Umbilical cord (tissue), 2 donors: ENCODE results near the gene VEGFA. TPM values are rescaled to one million over a fixed set of nuclear protein-coding genes. Genes with fewer than 3 reads are reported as not detected.

Experiments used
- DNase-seq: peaks from one replicate; pipeline ENCODE4 v3.0.0-alpha.2; 2015; ENCODE audit warnings: low spot score
- total RNA-seq: library from RNA; depleted of rRNA; stranded (reverse); fragments of >200 nt; gene quantifications from one replicate; pipeline ENCODE4 v1.2.3, GENCODE V29; 2014; ENCODE audit warnings: low replicate concordance; ENCODE audit not compliant: insufficient read depth

Gene VEGFA
- total RNA-seq: 210 TPM

DNA sequence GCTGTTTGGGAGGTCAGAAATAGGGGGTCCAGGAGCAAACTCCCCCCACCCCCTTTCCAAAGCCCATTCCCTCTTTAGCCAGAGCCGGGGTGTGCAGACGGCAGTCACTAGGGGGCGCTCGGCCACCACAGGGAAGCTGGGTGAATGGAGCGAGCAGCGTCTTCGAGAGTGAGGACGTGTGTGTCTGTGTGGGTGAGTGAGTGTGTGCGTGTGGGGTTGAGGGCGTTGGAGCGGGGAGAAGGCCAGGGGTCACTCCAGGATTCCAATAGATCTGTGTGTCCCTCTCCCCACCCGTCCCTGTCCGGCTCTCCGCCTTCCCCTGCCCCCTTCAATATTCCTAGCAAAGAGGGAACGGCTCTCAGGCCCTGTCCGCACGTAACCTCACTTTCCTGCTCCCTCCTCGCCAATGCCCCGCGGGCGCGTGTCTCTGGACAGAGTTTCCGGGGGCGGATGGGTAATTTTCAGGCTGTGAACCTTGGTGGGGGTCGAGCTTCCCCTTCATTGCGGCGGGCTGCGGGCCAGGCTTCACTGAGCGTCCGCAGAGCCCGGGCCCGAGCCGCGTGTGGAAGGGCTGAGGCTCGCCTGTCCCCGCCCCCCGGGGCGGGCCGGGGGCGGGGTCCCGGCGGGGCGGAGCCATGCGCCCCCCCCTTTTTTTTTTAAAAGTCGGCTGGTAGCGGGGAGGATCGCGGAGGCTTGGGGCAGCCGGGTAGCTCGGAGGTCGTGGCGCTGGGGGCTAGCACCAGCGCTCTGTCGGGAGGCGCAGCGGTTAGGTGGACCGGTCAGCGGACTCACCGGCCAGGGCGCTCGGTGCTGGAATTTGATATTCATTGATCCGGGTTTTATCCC lies at the start of gene VEGFA:
Gene VEGFA (plus strand): TSS at position 686 of the 846 bp plus-strand sequence.
- DNase-seq: peak; percentile 95

DNA sequence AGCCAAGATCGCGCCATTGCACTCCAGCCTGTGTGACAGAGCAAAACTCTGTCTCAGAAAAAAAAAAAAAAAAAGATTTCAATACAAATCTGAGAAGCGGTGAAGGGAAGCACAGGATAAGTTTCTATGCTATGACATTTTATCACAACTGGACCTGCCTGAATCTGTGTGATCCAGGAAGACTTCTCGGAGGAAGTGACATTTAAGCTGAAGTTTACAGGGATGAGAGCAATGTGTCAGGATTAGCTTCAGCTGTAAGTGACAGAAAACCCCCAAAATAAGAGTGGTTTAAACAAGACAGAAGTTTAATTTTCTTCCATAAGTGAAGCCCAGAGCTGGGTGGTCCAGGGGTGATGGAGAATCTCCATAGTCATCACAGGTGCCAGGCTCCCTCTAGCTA lies 49.0 kb upstream of the VEGFA start:
- no peak for DNase-seq

GRCh38 chr6:43722920-43723545 lies 47.0 kb upstream of the VEGFA start:
- DNase-seq: no peak

DNA sequence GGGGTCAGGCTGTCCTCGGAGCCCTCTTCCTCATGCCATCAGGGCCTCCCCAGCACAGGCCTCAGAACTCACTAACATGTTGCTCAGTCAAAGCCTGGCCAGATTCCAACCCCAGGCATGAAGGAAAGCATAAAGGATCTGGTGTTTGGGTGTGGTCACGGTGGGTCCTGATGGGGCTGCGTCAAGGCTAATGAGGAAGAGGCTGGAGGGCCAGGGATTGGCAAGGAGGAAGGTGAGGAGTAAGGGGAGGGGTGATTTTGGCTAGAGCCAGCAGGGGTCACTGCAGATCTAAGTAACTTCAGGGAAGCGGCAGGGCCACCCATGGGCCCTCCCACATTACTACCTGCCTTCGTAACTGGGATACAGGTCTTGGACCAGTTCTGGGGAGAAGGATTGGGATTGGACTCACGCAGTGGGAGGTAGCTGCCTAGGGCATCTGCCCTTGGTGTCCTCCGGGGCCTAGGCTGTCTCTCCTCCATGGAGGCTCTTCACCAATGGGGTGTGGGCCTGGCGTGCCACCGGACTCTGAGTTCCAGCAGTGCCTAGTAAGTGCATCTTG lies 46.2 kb upstream of the VEGFA start:
- DNase-seq: peak; percentile 78

GRCh38 chr6:43724354-43724753 lies 45.7 kb upstream of the VEGFA start:
- no peak for DNase-seq

- peak; percentile 74 for DNase-seq
Measured at GRCh38 chr6:43724914-43725642, 44.9 kb upstream of the VEGFA start.

- no peak for DNase-seq
Measured at GRCh38 chr6:43725643-43726580, 44.1 kb upstream of the VEGFA start.

GRCh38 chr6:43727634-43728033 lies 42.4 kb upstream of the VEGFA start:
- no peak for DNase-seq

DNA sequence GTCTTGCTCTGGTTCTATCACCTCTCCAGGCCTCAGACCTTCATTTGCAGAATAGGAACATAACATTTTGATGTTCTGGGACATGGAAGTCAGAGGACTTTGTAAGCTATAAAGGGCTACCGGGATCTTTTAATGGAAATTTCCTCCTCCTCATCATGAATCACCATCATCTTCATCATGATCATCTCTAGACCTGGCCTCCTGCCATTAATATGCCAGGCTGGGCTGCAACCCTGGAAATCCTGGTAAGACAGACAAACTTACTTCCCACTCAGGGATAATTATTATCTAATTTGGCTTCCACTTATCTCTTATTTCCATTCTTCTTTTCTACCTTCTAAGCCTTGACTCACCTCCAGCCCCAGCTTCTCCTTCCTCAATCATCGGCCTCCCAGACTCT lies 41.4 kb upstream of the VEGFA start:
- no peak for DNase-seq

DNA sequence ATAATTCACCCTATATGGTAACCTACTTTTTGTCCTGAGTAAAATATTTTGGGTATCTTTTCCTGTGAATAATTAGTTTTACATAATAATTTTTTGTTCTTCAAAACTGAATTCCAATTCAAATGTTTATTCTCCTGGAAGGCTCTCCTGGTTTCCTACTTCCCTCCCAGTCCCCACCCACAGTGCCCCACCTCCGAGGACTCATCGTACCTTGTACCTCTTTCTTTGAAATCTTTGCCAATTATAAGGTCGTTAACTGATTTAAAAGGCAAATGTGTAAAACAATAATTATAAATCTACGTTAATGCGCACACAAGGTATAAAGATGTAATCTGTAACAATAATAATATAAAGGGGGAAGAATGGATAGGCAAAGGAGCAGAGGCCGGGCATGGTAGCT lies 40.5 kb upstream of the VEGFA start:
- DNase-seq: no peak

- no peak for DNase-seq
Measured at GRCh38 chr6:43730634-43731033, 39.4 kb upstream of the VEGFA start.

DNA sequence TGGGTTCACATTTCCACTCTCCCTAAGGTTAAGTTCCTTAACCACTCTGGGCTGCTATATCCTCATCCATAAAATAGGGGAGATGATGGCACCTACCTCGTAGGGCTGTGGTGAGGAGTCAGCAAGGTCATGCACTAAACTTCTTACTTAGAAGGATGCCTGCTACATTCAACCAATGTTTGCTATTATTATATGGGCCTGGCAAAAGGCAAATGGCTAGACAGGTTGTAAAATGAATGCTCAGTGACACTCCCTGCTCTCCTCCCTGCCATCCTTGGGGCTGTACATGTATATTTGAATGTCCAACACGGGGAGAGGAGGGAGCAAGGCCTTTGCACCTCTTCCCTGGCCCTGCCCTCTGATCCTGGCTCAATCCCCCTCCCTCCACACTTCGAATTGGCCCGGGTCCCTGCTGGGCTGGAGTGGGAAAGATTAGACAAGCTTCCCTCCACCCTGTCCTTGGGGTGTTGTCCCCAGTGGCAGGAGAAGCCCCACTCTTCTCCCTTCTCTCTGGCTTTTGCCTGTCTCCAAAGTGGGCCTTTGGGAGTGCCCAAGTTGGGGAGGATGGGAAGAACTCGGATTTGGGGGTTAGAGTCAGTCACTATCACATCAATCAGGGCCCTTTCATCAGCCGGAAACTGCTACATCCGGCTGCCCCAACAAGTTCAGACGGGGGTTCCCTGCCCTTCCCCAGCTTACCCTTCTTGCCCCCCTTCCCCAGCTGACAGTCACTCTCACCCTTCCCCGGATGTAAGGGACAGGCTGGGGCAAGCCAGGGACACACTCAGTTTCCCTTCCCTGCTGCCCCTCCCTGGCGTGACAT lies 36.3 kb upstream of the VEGFA start:
- no peak for DNase-seq

DNA sequence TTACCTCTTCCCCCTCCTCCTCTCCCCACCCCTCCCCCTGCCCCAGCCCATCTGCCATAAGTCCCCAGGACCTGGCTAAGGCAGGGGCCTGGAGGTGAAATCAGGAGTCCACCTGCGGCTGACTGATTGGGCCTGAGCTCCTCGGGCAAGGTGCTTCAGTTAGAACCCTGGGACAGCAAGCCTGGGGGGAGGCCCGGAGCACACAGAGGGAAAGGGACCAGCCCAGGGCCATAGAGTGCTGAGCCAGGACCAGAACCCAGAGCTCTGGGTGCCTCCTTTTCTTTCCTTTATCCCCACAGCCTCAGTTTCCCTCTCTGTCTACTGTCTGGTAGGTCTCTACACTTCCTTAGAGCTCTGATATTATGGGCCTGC lies 35.7 kb upstream of the VEGFA start:
- no peak for DNase-seq

DNA sequence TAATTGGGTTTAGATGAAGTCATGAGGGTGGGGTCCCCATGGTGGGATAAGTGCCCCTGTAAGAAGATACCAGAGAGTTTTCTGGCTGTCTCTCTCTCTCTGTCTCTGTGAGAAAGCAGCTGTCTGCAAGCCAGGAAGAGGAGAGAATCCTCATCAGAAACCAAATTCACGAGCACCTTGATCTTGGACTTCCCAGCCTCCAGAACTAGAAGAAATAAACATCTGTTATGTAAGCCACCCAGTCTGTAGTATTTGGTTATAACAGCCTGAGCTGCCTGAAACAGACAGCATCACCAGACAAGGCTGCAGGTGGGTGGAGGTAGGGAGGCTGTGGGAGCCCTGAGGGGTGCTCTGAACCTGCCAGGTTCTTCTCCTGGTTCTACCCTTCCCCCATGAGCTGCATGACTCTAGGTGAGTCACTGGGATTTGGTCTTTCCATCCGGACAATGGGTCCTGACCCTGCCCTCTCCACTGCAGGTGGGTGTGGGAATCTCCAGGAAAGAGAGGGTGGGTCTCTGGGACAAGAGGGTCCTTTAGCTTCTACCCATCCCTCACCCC lies 34.3 kb upstream of the VEGFA start:
- no peak for DNase-seq

DNA sequence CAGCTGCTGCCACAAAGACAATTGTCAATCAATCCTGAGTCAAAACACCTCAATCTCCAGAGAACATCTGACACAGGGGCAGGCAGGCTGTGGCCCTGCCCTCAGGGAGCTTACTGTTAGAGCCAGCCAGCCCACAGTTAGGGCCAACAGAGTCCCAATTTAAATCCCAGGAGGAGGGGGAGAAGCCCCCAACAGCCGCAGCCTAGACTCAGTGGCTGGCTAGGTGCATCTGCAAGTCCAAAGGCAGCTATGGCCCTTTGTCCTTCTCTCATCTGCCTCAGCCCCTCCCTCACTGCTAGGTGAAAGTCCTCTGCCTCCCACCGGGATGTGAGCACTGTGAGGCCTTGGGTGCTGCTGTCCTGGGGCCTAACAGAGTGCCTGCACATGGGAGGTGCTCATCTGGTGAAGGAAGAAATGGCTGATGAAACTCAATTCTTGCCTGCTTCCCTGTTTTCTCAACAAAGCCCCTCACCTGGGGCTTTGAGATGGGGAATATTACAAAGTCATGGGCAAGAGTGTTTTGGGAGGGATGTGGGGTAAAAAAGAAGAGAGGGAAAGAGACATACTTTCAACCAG lies 33.7 kb upstream of the VEGFA start:
- DNase-seq: no peak

GRCh38 chr6:43736844-43737243 lies 33.2 kb upstream of the VEGFA start:
- DNase-seq: no peak

DNA sequence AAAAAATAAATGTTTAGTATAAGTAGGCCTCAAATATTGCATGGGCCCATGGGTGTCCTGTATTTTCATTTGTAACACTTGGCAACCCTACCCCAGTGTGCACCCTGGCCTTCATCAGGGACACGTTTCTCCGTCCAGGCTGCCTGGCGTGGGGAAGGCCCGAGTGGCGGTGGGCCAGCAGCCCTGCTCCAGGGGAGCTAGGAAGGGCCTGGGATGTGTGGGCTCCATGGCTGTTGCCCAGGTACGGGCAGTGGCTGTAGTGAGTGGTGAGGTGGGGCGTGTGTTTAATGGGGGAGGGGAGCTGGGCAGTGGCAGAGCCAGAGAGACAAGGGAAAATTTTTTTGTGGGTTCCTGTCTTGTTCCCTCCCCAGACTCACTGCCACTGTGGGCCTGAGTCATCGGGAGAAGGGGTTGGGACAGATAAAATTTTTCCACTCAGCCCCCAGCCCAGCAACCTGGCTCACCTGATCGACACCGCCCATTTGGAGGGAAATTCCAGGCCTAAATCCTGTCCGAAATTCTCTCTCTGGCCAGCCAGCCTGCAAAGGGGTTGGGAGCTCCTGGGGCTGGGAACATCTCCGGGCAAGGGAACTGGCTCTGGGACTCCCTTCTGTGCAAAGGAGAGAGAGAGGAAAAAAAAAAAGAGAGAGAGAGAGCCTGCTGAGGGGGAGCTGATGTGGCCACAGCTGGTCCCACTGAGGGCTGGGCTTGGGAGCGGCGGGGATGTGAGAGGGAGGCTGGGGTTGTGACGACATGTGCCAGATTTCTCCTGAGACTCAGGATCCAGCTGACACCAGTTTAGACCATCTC lies 32.5 kb upstream of the VEGFA start:
- peak; percentile 57 for DNase-seq

GRCh38 chr6:43738267-43738676 lies 31.7 kb upstream of the VEGFA start:
- DNase-seq: no peak
